HCT116 (cell line): Measurements from ENCODE around the gene DPYSL4. TPM values are rescaled to one million over a fixed set of nuclear protein-coding genes. Genes with fewer than 3 reads are reported as not detected.

Experiments used
- ATAC-seq: fragments of 200-7000 bp; cut with Tn5 transposase; 2 replicates; pipeline ENCODE4 v1.9.1; 2020; ENCODE audit warnings: mild to moderate bottlenecking, moderate library complexity
- BruUV-seq: library from RNA; stranded (reverse); fragments of 400-500 nt; replicated peaks from 2 replicates; lab custom pipeline; 2021; lab: Mats Ljungman, UMichigan
- CTCF ChIA-PET: fragments of 300-600 bp; sonication (Branson Sonifier 250); formaldehyde crosslinking; loops from one replicate; lab custom pipeline; 2021; ENCODE audit warnings: antibody characterized with exemption; lab: Charles Lee
- POLR2A ChIA-PET: fragments of 300-600, 350-600 bp; sonication (Branson Sonifier 250); formaldehyde crosslinking; loops from one replicate; lab custom pipeline; 2021; ENCODE audit warnings: antibody characterized with exemption; lab: Charles Lee
- RAD21 ChIA-PET, 2 experiments: fragments of 300-600 bp; sonication (Branson Sonifier 250); formaldehyde crosslinking; loops; one replicate each; lab custom pipeline; 2023; ENCODE audit warnings: low total read pairs in 2 of 2; ENCODE audit not compliant: uncharacterized antibody in 2 of 2, unreplicated experiment in 2 of 2, low non-redundant PET in 1 of 2; lab: Charles Lee
- DNase-seq: peaks from one replicate; pipeline ENCODE4 v3.0.0-alpha.2; 2010; ENCODE audit warnings: low read depth, low spot score
- H2AFZ ChIP-seq: fragments of 200-600 bp; shearing (Covaris generic), sonication (generic); 2 replicates; pipeline ENCODE4 v1.6.1; 2017; ENCODE audit warnings: low read depth, mixed run types, mixed read lengths, antibody characterized with exemption, low read length; ENCODE audit not compliant: poor library complexity, severe bottlenecking
- H3K27ac ChIP-seq: 2 replicates; pipeline ENCODE4 v1.5.1; 2012; ENCODE audit warnings: low read depth, low read length
- H3K27me3 ChIP-seq: fragments of 200-600 bp; sonication (generic); 2 replicates; pipeline ENCODE4 v1.6.1; 2016; ENCODE audit warnings: mixed run types, low read length, mixed read lengths; ENCODE audit not compliant: insufficient read depth
- H3K36me3 ChIP-seq, 2 experiments: fragments of 200-500 bp in 1 of 2; fragments of 200-600 bp in 1 of 2; sonication (Bioruptor generic) in 1 of 2; sonication (generic) in 1 of 2; 2 replicates each; pipeline versions ENCODE4 v1.5.1 to v1.6.1; 2014 to 2016; ENCODE audit warnings: low read length in 2 of 2, inconsistent platforms in 1 of 2, mixed read lengths in 1 of 2, mixed run types in 1 of 2; ENCODE audit not compliant: insufficient read depth in 2 of 2, control insufficient read depth in 1 of 2
- H3K4me1 ChIP-seq, 2 experiments: fragments of 200-600 bp in 1 of 2; sonication (generic) in 1 of 2; 2 replicates each; pipeline versions ENCODE4 v1.5.1 to v1.6.1; 2012 to 2017; ENCODE audit warnings: low read length in 2 of 2, inconsistent platforms in 1 of 2, mild to moderate bottlenecking in 1 of 2, mixed read lengths in 1 of 2, mixed run types in 1 of 2, moderate library complexity in 1 of 2; ENCODE audit not compliant: insufficient read depth in 2 of 2, control insufficient read depth in 1 of 2
- H3K4me2 ChIP-seq: fragments of 200-600 bp; sonication (generic); 2 replicates; pipeline ENCODE4 v1.6.1; 2017; ENCODE audit warnings: mixed run types, low read length, mixed read lengths
- H3K4me3 ChIP-seq, 2 experiments: fragments of 200-600 bp in 1 of 2; sonication (generic) in 1 of 2; replicated peaks in 1 of 2; 2 replicates each; pipeline ENCODE4 v1.5.1; 2011 to 2016; ENCODE audit warnings: low read length in 2 of 2, control low read depth in 1 of 2, low read depth in 1 of 2, mild to moderate bottlenecking in 1 of 2, mixed read lengths in 1 of 2, mixed run types in 1 of 2
- H3K79me2 ChIP-seq: fragments of 200-600 bp; sonication (generic); 2 replicates; pipeline ENCODE4 v1.6.1; 2017; ENCODE audit warnings: mild to moderate bottlenecking, mixed run types, low read length, moderate library complexity, mixed read lengths; ENCODE audit not compliant: insufficient read depth
- H3K9ac ChIP-seq: fragments of 200-600 bp; sonication (generic); 2 replicates; pipeline ENCODE4 v1.6.1; 2016; ENCODE audit warnings: low read length, mixed read lengths
- H3K9me2 ChIP-seq: fragments of 200-600 bp; sonication (generic), shearing (Covaris generic); 2 replicates; pipeline ENCODE4 v1.6.1; 2017; ENCODE audit warnings: mixed run types, mild to moderate bottlenecking, moderate library complexity; ENCODE audit not compliant: insufficient read depth
- H3K9me3 ChIP-seq, 2 experiments: fragments of 200-500 bp in 1 of 2; fragments of 200-600 bp in 1 of 2; sonication (Bioruptor generic) in 1 of 2; sonication (generic) in 1 of 2; 2 replicates each; pipeline ENCODE4 v1.6.1; 2014 to 2017; ENCODE audit warnings: low read length in 2 of 2, mixed read lengths in 2 of 2, inconsistent platforms in 1 of 2, low read depth in 1 of 2, mild to moderate bottlenecking in 1 of 2, mixed run types in 1 of 2, moderate library complexity in 1 of 2; ENCODE audit not compliant: control insufficient read depth in 1 of 2, insufficient read depth in 1 of 2
- H4K20me1 ChIP-seq: fragments of 200-600 bp; sonication (generic), shearing (Covaris generic); 2 replicates; pipeline ENCODE4 v1.6.1; 2017; ENCODE audit warnings: mixed run types, mild to moderate bottlenecking, moderate library complexity; ENCODE audit not compliant: insufficient read depth
- ATF3 ChIP-seq: IDR thresholded peaks from 2 replicates; pipeline ENCODE4 v1.6.1; 2012
- CEBPB ChIP-seq: IDR thresholded peaks from 2 replicates; pipeline ENCODE4 v1.6.1; 2012; ENCODE audit warnings: low read depth
- CTCF ChIP-seq, 3 experiments: fragments of 200-600 bp in 1 of 3; sonication (generic) in 1 of 3; IDR thresholded peaks in 2 of 3; conservative IDR thresholded peaks in 1 of 3; 2 replicates each; pipeline ENCODE4 v1.5.1; 2012 to 2017; ENCODE audit warnings: low read depth in 2 of 3, low read length in 2 of 3, antibody characterized with exemption in 1 of 3, borderline replicate concordance in 1 of 3, control low read depth in 1 of 3, mild to moderate bottlenecking in 1 of 3, mixed read lengths in 1 of 3, mixed run types in 1 of 3, moderate library complexity in 1 of 3; ENCODE audit not compliant: insufficient read depth in 1 of 3
- EGR1 ChIP-seq: IDR thresholded peaks from 2 replicates; pipeline ENCODE4 v1.6.1; 2012; ENCODE audit warnings: low read depth
- ELF1 ChIP-seq: IDR thresholded peaks from 2 replicates; pipeline ENCODE4 v1.6.1; 2012; ENCODE audit warnings: low read depth, borderline replicate concordance
- EZH2phosphoT487 ChIP-seq: fragments of 200-600 bp; IDR thresholded peaks from 2 replicates; pipeline ENCODE4 v1.6.1; 2018; ENCODE audit warnings: antibody characterized with exemption, borderline replicate concordance
- MAX ChIP-seq: IDR thresholded peaks from 2 replicates; pipeline ENCODE4 v1.6.1; 2012
- POLR2A ChIP-seq: IDR thresholded peaks from 2 replicates; pipeline ENCODE4 v1.7.0; 2011; ENCODE audit warnings: borderline replicate concordance; ENCODE audit not compliant: insufficient read depth, insufficient read length; ENCODE audit errors: extremely low read depth
- POLR2AphosphoS5 ChIP-seq: IDR thresholded peaks from 2 replicates; pipeline ENCODE4 v1.6.1; 2011; ENCODE audit warnings: mild to moderate bottlenecking, low read depth, low read length, moderate library complexity
- RAD21 ChIP-seq: IDR thresholded peaks from 2 replicates; pipeline ENCODE4 v1.6.1; 2012; ENCODE audit warnings: low read depth, mild to moderate bottlenecking
- REST ChIP-seq: IDR thresholded peaks from 2 replicates; pipeline ENCODE4 v1.6.1; 2012; ENCODE audit warnings: low read depth
- SRF ChIP-seq: IDR thresholded peaks from 2 replicates; pipeline ENCODE4 v1.6.1; 2012; ENCODE audit warnings: low read depth
- TCF7L2 ChIP-seq: IDR thresholded peaks from 2 replicates; pipeline ENCODE4 v1.7.0; 2011; ENCODE audit warnings: borderline replicate concordance, inconsistent platforms; ENCODE audit not compliant: insufficient read depth, insufficient read length; ENCODE audit errors: extremely low read depth
- ZBTB33 ChIP-seq: IDR thresholded peaks from 2 replicates; pipeline ENCODE4 v1.6.1; 2011; ENCODE audit warnings: mild to moderate bottlenecking, low read length, moderate library complexity; ENCODE audit not compliant: insufficient replicate concordance; ENCODE audit errors: extremely low read depth
- ZFX ChIP-seq: fragments of 450-650 bp; IDR thresholded peaks from 2 replicates; pipeline ENCODE4 v1.6.1; 2017
- ZNF274 ChIP-seq: fragments of 200-500 bp; sonication (Bioruptor generic); IDR thresholded peaks from 2 replicates; pipeline ENCODE4 v1.6.1; 2014; ENCODE audit warnings: mild to moderate bottlenecking, low read depth, low read length, inconsistent platforms
- intact Hi-C: fragments of 100-400 bp; cut with micrococcal nuclease; formaldehyde crosslinking; loops from 2 replicates; pipeline ENCODE4 v1.10.0; 2022
- total RNA-seq: library from RNA; stranded (reverse); gene quantifications from one replicate; pipeline ENCODE4 v1.2.1, GENCODE V29; 2021; ENCODE audit not compliant: unreplicated experiment

Gene DPYSL4
- total RNA-seq, 1 experiment from 2014 or later = 5.4 TPM

GRCh38 chr10:132229834-132230556, 43.2 kb downstream of the DPYSL4 start:
- Histone ChIP-seq H2AFZ (no peak overlapping the region), H3K27me3 (no peaks in the 10 kb centered on the region), H3K4me2 (no peak overlapping the region), H3K4me1 (no peaks in the 10 kb centered on the region), H3K4me3 (no peak overlapping the region), H3K27ac (no peak overlapping the region), H3K36me3 (no peaks in the 10 kb centered on the region), H3K9me3 (no peaks in the 10 kb centered on the region), H4K20me1 (no peaks in the 10 kb centered on the region), H3K79me2 (no peaks in the 10 kb centered on the region), H3K9me2 (no peaks in the 10 kb centered on the region), H3K9ac (no peak overlapping the region)
- intact Hi-C loops = no loop called here
- BruUV-seq = no TSS peak
- no peak for ATAC-seq
- RAD21 ChIA-PET = no interaction called here
- no peak for DNase-seq
- no peak for TF ChIP-seq CTCF (IDR thresholded peaks at IDR 0.05 in 2 of 3, conservative IDR thresholded peaks at IDR 0.05 in 1 of 3; ENCODE audit: borderline replicate concordance in 1 of 3, insufficient read depth in 1 of 3, low read depth in 2 of 3, low read length in 2 of 3)
- TF ChIP-seq CEBPB = no peak
- TF ChIP-seq RAD21 = no peak
- no peak for TF ChIP-seq MAX
- TF ChIP-seq EZH2phosphoT487 = no peak
- TF ChIP-seq ATF3 = no peak
- no peak for TF ChIP-seq SRF
- TF ChIP-seq ZNF274 = no peak
- no peak for TF ChIP-seq ZBTB33
- TF ChIP-seq POLR2A = no peak
- no peak for TF ChIP-seq POLR2AphosphoS5
- no peak for TF ChIP-seq TCF7L2
- no peak for TF ChIP-seq ELF1
- TF ChIP-seq ZFX = no peak
- no peak for TF ChIP-seq EGR1
- no peak for TF ChIP-seq REST
- CTCF ChIA-PET = no interaction called here
- POLR2A ChIA-PET = no interaction called here
